Lower leg skin (tissue), 3 donors: ENCODE data around the gene ANKRD17.

ENCODE experiments used
- POLR2A ChIP-seq, 2 donors: fragments of 450-650 bp; IDR thresholded peaks; one replicate each; pipeline ENCODE4 v1.6.1; 2016 to 2017; ENCODE audit warnings: antibody characterized with exemption in 2 of 2, mild to moderate bottlenecking in 1 of 2, moderate library complexity in 1 of 2
- TF ChIP-seq, protein P1 (sequence below), 3 donors: fragments of 450-650 bp; IDR thresholded peaks; one replicate each; pipeline ENCODE4 v1.5.1; 2016; ENCODE audit warnings: antibody characterized with exemption in 3 of 3, mild to moderate bottlenecking in 3 of 3, moderate library complexity in 2 of 3

DNA sequence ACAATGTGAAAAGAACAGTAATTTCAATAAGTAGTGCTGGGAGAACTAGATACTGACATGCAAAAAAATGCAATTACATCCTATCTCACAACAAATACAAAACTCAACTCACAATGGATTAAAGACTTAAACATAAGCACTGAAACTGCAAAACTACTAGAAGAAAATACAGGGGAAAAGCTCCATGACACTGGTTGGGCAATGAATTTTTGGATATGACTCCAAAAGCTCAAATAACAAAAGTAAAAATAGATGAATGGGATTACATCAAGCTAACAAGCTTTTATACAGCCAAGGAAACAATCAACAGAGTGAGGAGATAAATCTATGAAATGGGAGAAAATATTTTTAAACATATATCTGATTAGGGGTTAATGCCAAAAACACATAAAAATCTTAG lies 53.1 kb downstream of the ANKRD17 start:
- TF ChIP-seq, protein P1, sequence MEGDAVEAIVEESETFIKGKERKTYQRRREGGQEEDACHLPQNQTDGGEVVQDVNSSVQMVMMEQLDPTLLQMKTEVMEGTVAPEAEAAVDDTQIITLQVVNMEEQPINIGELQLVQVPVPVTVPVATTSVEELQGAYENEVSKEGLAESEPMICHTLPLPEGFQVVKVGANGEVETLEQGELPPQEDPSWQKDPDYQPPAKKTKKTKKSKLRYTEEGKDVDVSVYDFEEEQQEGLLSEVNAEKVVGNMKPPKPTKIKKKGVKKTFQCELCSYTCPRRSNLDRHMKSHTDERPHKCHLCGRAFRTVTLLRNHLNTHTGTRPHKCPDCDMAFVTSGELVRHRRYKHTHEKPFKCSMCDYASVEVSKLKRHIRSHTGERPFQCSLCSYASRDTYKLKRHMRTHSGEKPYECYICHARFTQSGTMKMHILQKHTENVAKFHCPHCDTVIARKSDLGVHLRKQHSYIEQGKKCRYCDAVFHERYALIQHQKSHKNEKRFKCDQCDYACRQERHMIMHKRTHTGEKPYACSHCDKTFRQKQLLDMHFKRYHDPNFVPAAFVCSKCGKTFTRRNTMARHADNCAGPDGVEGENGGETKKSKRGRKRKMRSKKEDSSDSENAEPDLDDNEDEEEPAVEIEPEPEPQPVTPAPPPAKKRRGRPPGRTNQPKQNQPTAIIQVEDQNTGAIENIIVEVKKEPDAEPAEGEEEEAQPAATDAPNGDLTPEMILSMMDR (IDR thresholded peaks at IDR 0.05) = no peak
- TF ChIP-seq POLR2A (IDR thresholded peaks at IDR 0.05) = no peak
